K562 (cell line): ENCODE measurements around the gene ATAD3C. TPM values are rescaled to one million over a fixed set of nuclear protein-coding genes. Genes with fewer than 3 reads are reported as not detected.

Experiments used
- DPF2 ChIP-seq: fragments of 450-650 bp; IDR thresholded peaks from 2 replicates; pipeline ENCODE4 v1.6.1; 2016
- KDM2B ChIP-seq: fragments of 250-450 bp; sonication (Bioruptor Pico); IDR thresholded peaks from 2 replicates; pipeline ENCODE4 v1.8.0; 2021; ENCODE audit warnings: mild to moderate bottlenecking, moderate library complexity
- NCOA6 ChIP-seq: fragments of 450-650 bp; IDR thresholded peaks from 2 replicates; pipeline ENCODE4 v1.6.1; 2017; ENCODE audit warnings: mild to moderate bottlenecking
- PHB2 ChIP-seq: fragments of 450-650 bp; IDR thresholded peaks from 2 replicates; pipeline ENCODE4 v1.6.1; 2017; ENCODE audit warnings: low read depth
- PHF21A ChIP-seq: fragments of 450-650 bp; IDR thresholded peaks from 2 replicates; pipeline ENCODE4 v1.6.1; 2017; ENCODE audit warnings: low read depth, borderline replicate concordance
- SMARCA5 ChIP-seq: fragments of 450-650 bp; IDR thresholded peaks from 2 replicates; pipeline ENCODE4 v1.6.1; 2016
- STAT5B ChIP-seq: fragments of 250-450 bp; sonication (Bioruptor Pico); IDR thresholded peaks from 2 replicates; pipeline ENCODE4 v1.8.0; 2021; ENCODE audit warnings: mild to moderate bottlenecking, inconsistent platforms
- TRIM24 ChIP-seq, 2 experiments: fragments of 450-650 bp; IDR thresholded peaks; 2 replicates each; pipeline ENCODE4 v1.6.1; 2016
- XRCC4 ChIP-seq: IDR thresholded peaks from one replicate; pipeline ENCODE4 v1.6.1; 2011; ENCODE audit not compliant: insufficient read depth, insufficient read length; ENCODE audit errors: extremely low read depth
- ZNF239 ChIP-seq: fragments of 250-450 bp; sonication (Bioruptor Pico); IDR thresholded peaks from 2 replicates; pipeline ENCODE4 v1.4.0; 2020; ENCODE audit warnings: mild to moderate bottlenecking
- ZNF431 ChIP-seq: sonication (generic); formaldehyde crosslinking; IDR thresholded peaks from 2 replicates; pipeline ENCODE4 v1.8.0; 2022; ENCODE audit warnings: mild to moderate bottlenecking, missing genetic modification reagents
- ZNF707 ChIP-seq: fragments of 250-450 bp; sonication (Bioruptor Pico); conservative IDR thresholded peaks from 2 replicates; pipeline ENCODE4 v1.8.0; 2022; ENCODE audit warnings: inconsistent platforms, mild to moderate bottlenecking, moderate library complexity
- polyA plus RNA-seq, 8 experiments: library from polyadenylated mRNA; depleted of rRNA in 4 of 8; stranded (reverse) in 5 of 8; unstranded in 3 of 8; fragments of >200 nt; fragmentation: Nextera tagmentation in 2 of 8; fragmentation: Illumina TruSeq in 1 of 8; extraction: Ambion mirVana in 2 of 8; extraction: Trizol in 1 of 8; gene quantifications; 2 replicates each; pipeline versions ENCODE4 v1.2.1 to v1.2.3, GENCODE V29; 2011 to 2014; ENCODE audit warnings: inconsistent platforms in 1 of 8, missing spikeins in 1 of 8
- total RNA-seq, 7 experiments: library from RNA; depleted of rRNA in 6 of 7; stranded (reverse); fragments of >200 nt in 6 of 7; fragmentation: Illumina TruSeq in 2 of 7; extraction: Trizol in 2 of 7; gene quantifications; 2 replicates each; pipeline versions ENCODE4 v1.2.1 to v1.2.3, GENCODE V29; 2011 to 2021; ENCODE audit warnings: low replicate concordance in 1 of 7
- TF ChIP-seq, protein P1 (sequence below): fragments of 450-650 bp; IDR thresholded peaks from 2 replicates; pipeline ENCODE4 v1.6.1; 2016; ENCODE audit warnings: mild to moderate bottlenecking, moderate library complexity
- TF ChIP-seq, protein P2 (sequence below): fragments of 450-650 bp; IDR thresholded peaks from 2 replicates; pipeline ENCODE4 v1.6.1; 2016; ENCODE audit warnings: antibody characterized with exemption
- TF ChIP-seq, protein P3 (sequence below): fragments of 450-650 bp; formaldehyde crosslinking; IDR thresholded peaks from 2 replicates; pipeline ENCODE4 v1.4.0; 2020; ENCODE audit warnings: mild to moderate bottlenecking

The ATAD3C gene
- total and polyA plus RNA-seq, 9 of the 15 experiments (the other 6 are each of a cell fraction or from before 2014, with no cell fraction given), result 0.03 to 0.18 TPM; not detected in 7

DNA sequence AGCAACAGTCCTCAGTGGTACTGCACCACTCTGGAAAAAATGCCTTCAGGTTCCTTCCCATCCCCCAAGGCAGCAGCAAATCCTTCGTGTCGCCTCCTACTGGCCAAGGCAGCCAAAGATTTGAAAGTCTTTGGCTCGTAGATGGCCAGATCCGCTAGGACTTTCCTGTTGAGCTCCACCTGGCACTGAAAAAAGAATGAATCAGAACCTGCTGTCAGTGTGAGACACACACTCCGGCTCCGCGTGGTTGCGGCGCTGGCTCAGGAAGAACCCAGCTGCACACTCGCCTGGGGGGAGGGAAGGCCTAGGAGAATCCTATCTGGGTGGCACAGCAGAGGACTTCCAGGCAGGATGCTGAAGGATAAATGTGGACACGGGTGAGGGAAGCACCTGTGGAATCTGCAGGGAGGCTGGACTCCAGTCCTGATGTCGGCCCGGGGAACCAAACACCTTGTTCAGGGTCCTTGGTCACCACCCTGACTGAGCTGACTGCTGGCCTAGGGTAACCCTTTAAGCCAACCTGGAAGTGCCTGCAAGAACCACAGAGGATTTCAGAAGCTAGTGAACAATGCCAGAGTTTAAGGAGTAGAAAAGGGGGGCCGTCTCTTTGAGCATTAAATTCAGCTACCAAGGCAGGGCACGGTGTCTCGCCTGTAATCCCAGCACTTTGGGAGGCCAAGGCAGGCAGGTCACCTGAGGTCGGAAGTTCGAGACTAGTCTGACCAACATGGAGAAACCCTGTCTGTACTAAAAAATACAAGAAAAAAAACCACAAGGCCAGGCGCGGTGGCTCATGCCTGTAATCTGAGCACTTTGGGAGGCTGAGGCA lies 47.2 kb upstream of the ATAD3C start (continued):
- TF ChIP-seq, protein P1, sequence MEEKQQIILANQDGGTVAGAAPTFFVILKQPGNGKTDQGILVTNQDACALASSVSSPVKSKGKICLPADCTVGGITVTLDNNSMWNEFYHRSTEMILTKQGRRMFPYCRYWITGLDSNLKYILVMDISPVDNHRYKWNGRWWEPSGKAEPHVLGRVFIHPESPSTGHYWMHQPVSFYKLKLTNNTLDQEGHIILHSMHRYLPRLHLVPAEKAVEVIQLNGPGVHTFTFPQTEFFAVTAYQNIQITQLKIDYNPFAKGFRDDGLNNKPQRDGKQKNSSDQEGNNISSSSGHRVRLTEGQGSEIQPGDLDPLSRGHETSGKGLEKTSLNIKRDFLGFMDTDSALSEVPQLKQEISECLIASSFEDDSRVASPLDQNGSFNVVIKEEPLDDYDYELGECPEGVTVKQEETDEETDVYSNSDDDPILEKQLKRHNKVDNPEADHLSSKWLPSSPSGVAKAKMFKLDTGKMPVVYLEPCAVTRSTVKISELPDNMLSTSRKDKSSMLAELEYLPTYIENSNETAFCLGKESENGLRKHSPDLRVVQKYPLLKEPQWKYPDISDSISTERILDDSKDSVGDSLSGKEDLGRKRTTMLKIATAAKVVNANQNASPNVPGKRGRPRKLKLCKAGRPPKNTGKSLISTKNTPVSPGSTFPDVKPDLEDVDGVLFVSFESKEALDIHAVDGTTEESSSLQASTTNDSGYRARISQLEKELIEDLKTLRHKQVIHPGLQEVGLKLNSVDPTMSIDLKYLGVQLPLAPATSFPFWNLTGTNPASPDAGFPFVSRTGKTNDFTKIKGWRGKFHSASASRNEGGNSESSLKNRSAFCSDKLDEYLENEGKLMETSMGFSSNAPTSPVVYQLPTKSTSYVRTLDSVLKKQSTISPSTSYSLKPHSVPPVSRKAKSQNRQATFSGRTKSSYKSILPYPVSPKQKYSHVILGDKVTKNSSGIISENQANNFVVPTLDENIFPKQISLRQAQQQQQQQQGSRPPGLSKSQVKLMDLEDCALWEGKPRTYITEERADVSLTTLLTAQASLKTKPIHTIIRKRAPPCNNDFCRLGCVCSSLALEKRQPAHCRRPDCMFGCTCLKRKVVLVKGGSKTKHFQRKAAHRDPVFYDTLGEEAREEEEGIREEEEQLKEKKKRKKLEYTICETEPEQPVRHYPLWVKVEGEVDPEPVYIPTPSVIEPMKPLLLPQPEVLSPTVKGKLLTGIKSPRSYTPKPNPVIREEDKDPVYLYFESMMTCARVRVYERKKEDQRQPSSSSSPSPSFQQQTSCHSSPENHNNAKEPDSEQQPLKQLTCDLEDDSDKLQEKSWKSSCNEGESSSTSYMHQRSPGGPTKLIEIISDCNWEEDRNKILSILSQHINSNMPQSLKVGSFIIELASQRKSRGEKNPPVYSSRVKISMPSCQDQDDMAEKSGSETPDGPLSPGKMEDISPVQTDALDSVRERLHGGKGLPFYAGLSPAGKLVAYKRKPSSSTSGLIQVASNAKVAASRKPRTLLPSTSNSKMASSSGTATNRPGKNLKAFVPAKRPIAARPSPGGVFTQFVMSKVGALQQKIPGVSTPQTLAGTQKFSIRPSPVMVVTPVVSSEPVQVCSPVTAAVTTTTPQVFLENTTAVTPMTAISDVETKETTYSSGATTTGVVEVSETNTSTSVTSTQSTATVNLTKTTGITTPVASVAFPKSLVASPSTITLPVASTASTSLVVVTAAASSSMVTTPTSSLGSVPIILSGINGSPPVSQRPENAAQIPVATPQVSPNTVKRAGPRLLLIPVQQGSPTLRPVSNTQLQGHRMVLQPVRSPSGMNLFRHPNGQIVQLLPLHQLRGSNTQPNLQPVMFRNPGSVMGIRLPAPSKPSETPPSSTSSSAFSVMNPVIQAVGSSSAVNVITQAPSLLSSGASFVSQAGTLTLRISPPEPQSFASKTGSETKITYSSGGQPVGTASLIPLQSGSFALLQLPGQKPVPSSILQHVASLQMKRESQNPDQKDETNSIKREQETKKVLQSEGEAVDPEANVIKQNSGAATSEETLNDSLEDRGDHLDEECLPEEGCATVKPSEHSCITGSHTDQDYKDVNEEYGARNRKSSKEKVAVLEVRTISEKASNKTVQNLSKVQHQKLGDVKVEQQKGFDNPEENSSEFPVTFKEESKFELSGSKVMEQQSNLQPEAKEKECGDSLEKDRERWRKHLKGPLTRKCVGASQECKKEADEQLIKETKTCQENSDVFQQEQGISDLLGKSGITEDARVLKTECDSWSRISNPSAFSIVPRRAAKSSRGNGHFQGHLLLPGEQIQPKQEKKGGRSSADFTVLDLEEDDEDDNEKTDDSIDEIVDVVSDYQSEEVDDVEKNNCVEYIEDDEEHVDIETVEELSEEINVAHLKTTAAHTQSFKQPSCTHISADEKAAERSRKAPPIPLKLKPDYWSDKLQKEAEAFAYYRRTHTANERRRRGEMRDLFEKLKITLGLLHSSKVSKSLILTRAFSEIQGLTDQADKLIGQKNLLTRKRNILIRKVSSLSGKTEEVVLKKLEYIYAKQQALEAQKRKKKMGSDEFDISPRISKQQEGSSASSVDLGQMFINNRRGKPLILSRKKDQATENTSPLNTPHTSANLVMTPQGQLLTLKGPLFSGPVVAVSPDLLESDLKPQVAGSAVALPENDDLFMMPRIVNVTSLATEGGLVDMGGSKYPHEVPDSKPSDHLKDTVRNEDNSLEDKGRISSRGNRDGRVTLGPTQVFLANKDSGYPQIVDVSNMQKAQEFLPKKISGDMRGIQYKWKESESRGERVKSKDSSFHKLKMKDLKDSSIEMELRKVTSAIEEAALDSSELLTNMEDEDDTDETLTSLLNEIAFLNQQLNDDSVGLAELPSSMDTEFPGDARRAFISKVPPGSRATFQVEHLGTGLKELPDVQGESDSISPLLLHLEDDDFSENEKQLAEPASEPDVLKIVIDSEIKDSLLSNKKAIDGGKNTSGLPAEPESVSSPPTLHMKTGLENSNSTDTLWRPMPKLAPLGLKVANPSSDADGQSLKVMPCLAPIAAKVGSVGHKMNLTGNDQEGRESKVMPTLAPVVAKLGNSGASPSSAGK, result no peak
- TF ChIP-seq ZNF239 (CRISPR knock-in tag) (no peak), PHB2 (no peak), NCOA6 (no peak), XRCC4 (no peak), ZNF431 (no peak), SMARCA5 (no peak), STAT5B (CRISPR knock-in tag) (no peak), DPF2 (no peak), ZNF707 (no peak), TRIM24 (IDR thresholded peaks at IDR 0.05) (peak; percentile 17 to 51; a peak in 1 of 4 replicates), PHF21A (no peak), KDM2B (CRISPR knock-in tag) (no peak)
- TF ChIP-seq, protein P2, sequence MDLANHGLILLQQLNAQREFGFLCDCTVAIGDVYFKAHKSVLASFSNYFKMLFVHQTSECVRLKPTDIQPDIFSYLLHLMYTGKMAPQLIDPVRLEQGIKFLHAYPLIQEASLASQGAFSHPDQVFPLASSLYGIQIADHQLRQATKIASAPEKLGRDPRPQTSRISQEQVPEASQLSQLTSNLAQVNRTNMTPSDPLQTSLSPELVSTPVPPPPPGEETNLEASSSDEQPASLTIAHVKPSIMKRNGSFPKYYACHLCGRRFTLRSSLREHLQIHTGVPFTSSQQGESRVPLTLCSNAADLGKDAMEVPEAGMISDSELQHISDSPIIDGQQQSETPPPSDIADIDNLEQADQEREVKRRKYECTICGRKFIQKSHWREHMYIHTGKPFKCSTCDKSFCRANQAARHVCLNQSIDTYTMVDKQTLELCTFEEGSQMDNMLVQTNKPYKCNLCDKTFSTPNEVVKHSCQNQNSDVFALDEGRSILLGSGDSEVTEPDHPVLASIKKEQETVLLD, result no peak
- TF ChIP-seq, protein P3, sequence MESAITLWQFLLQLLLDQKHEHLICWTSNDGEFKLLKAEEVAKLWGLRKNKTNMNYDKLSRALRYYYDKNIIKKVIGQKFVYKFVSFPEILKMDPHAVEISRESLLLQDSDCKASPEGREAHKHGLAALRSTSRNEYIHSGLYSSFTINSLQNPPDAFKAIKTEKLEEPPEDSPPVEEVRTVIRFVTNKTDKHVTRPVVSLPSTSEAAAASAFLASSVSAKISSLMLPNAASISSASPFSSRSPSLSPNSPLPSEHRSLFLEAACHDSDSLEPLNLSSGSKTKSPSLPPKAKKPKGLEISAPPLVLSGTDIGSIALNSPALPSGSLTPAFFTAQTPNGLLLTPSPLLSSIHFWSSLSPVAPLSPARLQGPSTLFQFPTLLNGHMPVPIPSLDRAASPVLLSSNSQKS (CRISPR knock-in tag), result no peak
